HG03045 (cell line): ENCODE results near the gene WFDC10B.
"Not testable (repeated sequence)": the region's sequence is repeated elsewhere in the genome, so short reads cannot be mapped to it uniquely, and the experiment has no call there.

Source experiments
- ATAC-seq: cut with Tn5 transposase; IDR thresholded peaks from one replicate; pipeline ENCODE4 v1.9.1; 2021; ENCODE audit warnings: mild to moderate bottlenecking, moderate library complexity; ENCODE audit not compliant: unreplicated experiment

The WFDC10B gene

GRCh38 chr20:45704969-45705637 lies at the start of gene WFDC10B:
WFDC10B (minus strand) TSS chr20:45705019; CDS start chr20:45685992, 19,027 bp downstream.
- no peak for ATAC-seq

- no peak for ATAC-seq
Measured at GRCh38 chr20:45752746-45753145, 47.9 kb upstream of the WFDC10B start.

- no peak for ATAC-seq
Measured at GRCh38 chr20:45751721-45752120, 46.9 kb upstream of the WFDC10B start.

DNA sequence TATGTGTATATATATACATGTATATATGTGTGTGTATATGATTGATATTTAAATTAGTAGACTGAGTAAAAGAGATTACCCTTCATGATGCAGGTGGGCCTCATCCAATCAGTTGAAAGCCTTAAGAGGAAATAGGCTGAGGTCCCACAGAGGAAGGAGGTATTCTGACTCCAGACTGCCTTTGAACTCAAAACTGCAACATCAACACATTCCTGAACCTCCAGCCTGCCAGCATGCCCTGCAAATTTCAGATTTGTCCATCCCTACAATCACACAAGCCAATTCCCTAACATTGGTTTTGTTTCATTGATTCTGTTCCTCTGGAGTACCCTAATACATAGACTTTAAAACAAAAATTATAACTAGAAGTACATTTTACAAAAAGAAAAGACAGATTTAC lies 40.2 kb upstream of the WFDC10B start:
- ATAC-seq: no peak

- ATAC-seq: no peak
Measured at GRCh38 chr20:45742596-45742995, 37.8 kb upstream of the WFDC10B start.

GRCh38 chr20:45735988-45736387 lies 31.2 kb upstream of the WFDC10B start:
- ATAC-seq: no peak

- no peak for ATAC-seq
Measured at GRCh38 chr20:45735552-45735951, 30.7 kb upstream of the WFDC10B start.

GRCh38 chr20:45732199-45732598 lies 27.4 kb upstream of the WFDC10B start:
- no peak for ATAC-seq

- no peak for ATAC-seq
Measured at GRCh38 chr20:45727044-45727443, 22.2 kb upstream of the WFDC10B start.

- ATAC-seq: no peak
Measured at GRCh38 chr20:45725134-45725533, 20.3 kb upstream of the WFDC10B start.

- no peak for ATAC-seq
Measured at GRCh38 chr20:45722047-45722446, 17.2 kb upstream of the WFDC10B start, which contains the start of gene SPINT4. SPINT4 (plus strand) TSS chr20:45722347; CDS start chr20:45722368, 21 bp downstream.

GRCh38 chr20:45716141-45716688 lies 11.4 kb upstream of the WFDC10B start:
- ATAC-seq: not testable (repeated sequence)

DNA sequence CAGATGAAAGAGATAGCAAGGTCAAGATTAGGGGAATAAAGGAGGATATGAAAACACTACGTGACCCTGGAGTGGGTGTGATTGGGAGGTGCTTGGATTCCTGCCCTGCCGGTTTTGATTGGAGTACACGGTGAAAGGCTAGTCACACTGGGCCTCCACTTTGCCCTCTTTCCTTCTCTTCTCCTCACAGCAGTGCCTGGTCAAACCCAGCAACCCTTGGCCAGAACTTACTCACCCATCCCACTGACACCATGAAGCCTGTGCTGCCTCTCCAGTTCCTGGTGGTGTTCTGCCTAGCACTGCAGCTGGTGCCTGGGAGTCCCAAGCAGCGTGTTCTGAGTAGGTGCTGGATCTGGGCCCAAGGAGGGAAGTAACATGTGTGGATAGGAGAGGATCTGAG lies 2.9 kb downstream of the WFDC10B start, which contains the start of gene WFDC13:
WFDC13 (plus strand) TSS at position 166 of the 400 bp plus-strand sequence; CDS start at position 252, 86 bp downstream.
- ATAC-seq: no peak

DNA sequence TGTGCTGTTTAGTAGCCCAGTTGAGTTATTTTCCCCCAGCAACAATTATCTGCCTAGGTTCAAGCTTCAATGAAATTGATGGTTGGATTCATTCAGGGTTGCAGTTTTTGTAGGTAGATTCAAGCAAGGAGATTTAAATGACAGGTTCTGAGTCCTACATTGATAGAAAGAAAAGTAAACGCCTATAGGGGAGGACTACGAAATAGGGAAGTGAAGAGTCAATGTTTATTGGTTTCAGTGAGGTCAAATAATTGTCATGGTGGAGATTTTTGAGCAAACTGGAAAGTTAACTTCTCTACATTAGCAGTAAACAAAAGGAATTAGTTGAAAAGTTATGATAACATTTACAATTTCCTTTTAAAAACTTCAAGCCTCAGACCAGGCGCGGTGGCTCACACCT lies 3.7 kb downstream of the WFDC10B start:
- ATAC-seq: no peak

DNA sequence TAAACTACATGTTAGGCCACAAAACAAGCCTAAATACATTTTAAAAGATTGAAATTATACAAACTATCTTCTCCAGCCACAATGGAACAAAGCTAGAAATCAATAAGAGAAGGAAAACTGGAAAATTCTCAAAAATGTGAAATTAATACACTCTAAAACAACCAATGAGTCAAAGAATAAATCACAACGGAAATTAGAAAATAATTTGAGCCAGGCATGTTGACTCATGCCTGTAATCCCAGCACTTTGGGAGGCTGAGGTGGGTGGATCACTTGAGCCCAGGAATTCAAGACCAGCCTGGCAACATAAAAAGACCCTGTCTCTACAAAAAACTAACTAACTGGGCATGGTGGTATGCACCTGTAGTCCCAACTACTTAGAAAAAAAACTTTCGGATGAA lies 9.3 kb downstream of the WFDC10B start:
- no peak for ATAC-seq

DNA sequence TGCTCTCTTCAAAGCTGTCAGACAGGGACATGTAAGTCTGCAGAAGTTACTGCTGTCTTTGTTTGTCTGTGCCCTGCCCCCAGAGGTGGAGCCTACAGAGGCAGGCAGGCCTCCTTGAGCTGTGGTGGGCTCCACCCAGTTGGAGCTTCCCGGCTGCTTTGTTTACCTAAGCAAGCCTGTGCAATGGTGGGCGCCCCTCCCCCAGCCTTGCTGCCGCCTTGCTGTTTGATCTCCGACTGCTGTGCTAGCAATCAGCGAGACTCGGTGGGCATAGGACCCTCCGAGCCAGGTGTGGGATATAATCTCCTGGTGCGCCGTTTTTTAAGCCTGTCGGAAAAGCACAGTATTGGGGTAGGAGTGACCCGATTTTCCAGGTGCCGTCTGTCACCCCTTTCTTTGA lies 11.5 kb downstream of the WFDC10B start:
- not testable (repeated sequence) for ATAC-seq

GRCh38 chr20:45685896-45686295 lies 18.9 kb downstream of the WFDC10B start:
- ATAC-seq: no peak

GRCh38 chr20:45679650-45680049 lies 25.2 kb downstream of the WFDC10B start:
- no peak for ATAC-seq

DNA sequence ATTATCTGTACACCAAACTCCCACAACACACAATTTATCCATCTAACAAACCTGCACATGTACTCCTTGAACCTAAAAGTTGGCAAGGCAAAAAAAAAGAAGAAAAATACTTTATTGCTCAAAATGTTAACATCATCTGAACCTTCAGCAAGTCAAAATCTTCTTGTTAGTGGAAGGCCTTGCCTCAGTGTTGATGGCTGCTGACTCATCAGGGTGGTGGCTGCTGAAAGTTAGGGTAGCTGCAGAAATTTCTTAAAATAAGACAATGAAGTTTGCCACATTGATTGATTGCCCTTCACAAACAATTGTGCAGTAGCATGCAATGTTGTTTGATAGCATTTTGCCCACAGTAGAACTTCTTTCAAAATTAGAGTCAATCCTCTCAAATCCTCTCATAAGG lies 32.1 kb downstream of the WFDC10B start:
- no peak for ATAC-seq

DNA sequence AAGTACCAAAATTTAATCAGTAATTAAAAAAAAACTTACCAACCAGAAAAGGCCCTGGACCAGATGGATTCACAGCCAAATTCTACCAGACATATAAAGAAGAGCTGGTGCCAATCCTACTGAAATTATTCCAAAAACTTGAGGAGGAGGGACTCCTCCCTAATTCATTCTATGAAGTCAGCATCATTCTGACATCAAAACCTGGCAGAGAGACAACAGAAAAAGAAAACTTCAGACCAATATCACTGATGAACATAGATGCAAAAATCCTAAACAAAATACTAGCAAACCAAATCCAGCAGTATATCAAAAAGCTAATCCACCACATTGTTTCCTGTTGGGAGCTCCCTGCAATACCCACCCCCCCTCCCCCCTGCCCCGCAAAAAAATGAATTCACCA lies 34.7 kb downstream of the WFDC10B start, which contains the start of gene WFDC11:
WFDC11 (minus strand) TSS at position 101 of the 400 bp plus-strand sequence. CDS start 19,639 bp downstream, outside the sequence.
- ATAC-seq: no peak

DNA sequence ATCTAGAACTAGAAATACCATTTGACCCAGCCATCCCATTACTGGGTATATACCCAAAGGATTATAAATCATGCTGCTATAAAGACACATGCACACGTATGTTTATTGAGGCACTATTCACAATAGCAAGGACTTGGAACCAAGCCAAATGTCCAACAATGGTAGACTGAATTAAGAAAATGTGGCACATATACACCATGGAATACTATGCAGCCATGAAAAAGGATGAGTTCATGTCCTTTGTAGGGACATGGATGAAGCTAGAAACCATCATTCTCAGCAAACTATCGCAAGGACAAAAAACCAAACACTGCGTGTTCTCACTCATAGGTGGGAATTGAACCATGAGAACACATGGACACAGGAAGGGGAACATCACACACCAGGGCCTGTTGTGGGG lies 47.8 kb downstream of the WFDC10B start:
- not testable (repeated sequence) for ATAC-seq

GRCh38 chr20:45651726-45652125 lies 53.1 kb downstream of the WFDC10B start:
- not testable (repeated sequence) for ATAC-seq
